H9 (cell line): ENCODE measurements around the gene GJB4. TPM values are rescaled to one million over a fixed set of nuclear protein-coding genes. Genes with fewer than 3 reads are reported as not detected.

Experiments
- DNase-seq: peaks from one replicate; pipeline ENCODE4 v3.0.0-alpha.2; 2017
- H2AFZ ChIP-seq: one replicate; pipeline ENCODE4 v1.6.1; 2013; ENCODE audit warnings: mild to moderate bottlenecking, low read length, control low read depth, moderate library complexity
- H2AK5ac ChIP-seq: 2 replicates; pipeline ENCODE4 v1.6.1; 2013; ENCODE audit warnings: low read length, control low read depth, mixed read lengths; ENCODE audit not compliant: insufficient read length
- H2BK120ac ChIP-seq: one replicate; pipeline ENCODE4 v1.6.1; 2013; ENCODE audit warnings: low read depth, mild to moderate bottlenecking, low read length, control low read depth, inconsistent platforms; ENCODE audit not compliant: poor library complexity, severe bottlenecking
- H2BK12ac ChIP-seq: 2 replicates; pipeline ENCODE4 v1.6.1; 2013; ENCODE audit warnings: low read length, control low read depth, mixed read lengths, low read depth; ENCODE audit not compliant: insufficient read length
- H2BK15ac ChIP-seq: 2 replicates; pipeline ENCODE4 v1.6.1; 2013; ENCODE audit warnings: low read depth, low read length, control low read depth
- H2BK20ac ChIP-seq: one replicate; pipeline ENCODE4 v1.6.1; 2013; ENCODE audit warnings: low read depth, mild to moderate bottlenecking, low read length, control low read depth, inconsistent platforms; ENCODE audit not compliant: poor library complexity, severe bottlenecking
- H2BK5ac ChIP-seq: 2 replicates; pipeline ENCODE4 v1.6.1; 2013; ENCODE audit warnings: low read length, control low read depth, mixed read lengths; ENCODE audit not compliant: insufficient read length
- H3K14ac ChIP-seq: 2 replicates; pipeline ENCODE4 v1.6.1; 2013; ENCODE audit warnings: low read length, control low read depth; ENCODE audit not compliant: insufficient read depth
- H3K18ac ChIP-seq: 2 replicates; pipeline ENCODE4 v1.6.1; 2013; ENCODE audit warnings: low read depth, mild to moderate bottlenecking, mixed read lengths, low read length, control low read depth; ENCODE audit not compliant: insufficient read length
- H3K23ac ChIP-seq: 2 replicates; pipeline ENCODE4 v1.6.1; 2013; ENCODE audit warnings: low read length, control low read depth, mixed read lengths, low read depth; ENCODE audit not compliant: insufficient read length
- H3K23me2 ChIP-seq: 2 replicates; pipeline ENCODE4 v1.6.1; 2013; ENCODE audit warnings: low read depth, mild to moderate bottlenecking, mixed read lengths, low read length, control low read depth; ENCODE audit not compliant: insufficient read length, poor library complexity, severe bottlenecking
- H3K27ac ChIP-seq: 2 replicates; pipeline ENCODE4 v1.5.1; 2013; ENCODE audit warnings: low read length, control low read depth, mixed read lengths, low read depth; ENCODE audit not compliant: insufficient read length
- H3K27me3 ChIP-seq: 2 replicates; pipeline ENCODE4 v1.6.1; 2013; ENCODE audit warnings: low read length, control low read depth, inconsistent platforms; ENCODE audit not compliant: insufficient read depth
- H3K4ac ChIP-seq: 2 replicates; pipeline ENCODE4 v1.6.1; 2013; ENCODE audit warnings: low read depth, mild to moderate bottlenecking, control low read depth, inconsistent platforms, low read length, moderate library complexity
- H3K4me1 ChIP-seq: 2 replicates; pipeline ENCODE4 v1.6.1; 2013; ENCODE audit warnings: low read length, control low read depth, inconsistent platforms; ENCODE audit not compliant: insufficient read depth
- H3K4me2 ChIP-seq: 2 replicates; pipeline ENCODE4 v1.6.1; 2013; ENCODE audit warnings: low read length, control low read depth, mixed read lengths; ENCODE audit not compliant: insufficient read length, insufficient read depth
- H3K56ac ChIP-seq: 2 replicates; pipeline ENCODE4 v1.6.1; 2013; ENCODE audit warnings: low read depth, mild to moderate bottlenecking, mixed read lengths, low read length, control low read depth; ENCODE audit not compliant: insufficient read length
- H3K79me1 ChIP-seq: 2 replicates; pipeline ENCODE4 v1.6.1; 2013; ENCODE audit warnings: low read depth, mild to moderate bottlenecking, moderate library complexity, low read length, control low read depth, inconsistent platforms; ENCODE audit not compliant: insufficient read depth, poor library complexity, severe bottlenecking
- H3K79me2 ChIP-seq: 2 replicates; pipeline ENCODE4 v1.6.1; 2013; ENCODE audit warnings: low read length, control low read depth, inconsistent platforms; ENCODE audit not compliant: insufficient read depth
- H3K9ac ChIP-seq: 2 replicates; pipeline ENCODE4 v1.6.1; 2013; ENCODE audit warnings: low read length, control low read depth, mixed read lengths; ENCODE audit not compliant: insufficient read length; ENCODE audit errors: extremely low read depth
- H3K9me3 ChIP-seq: one replicate; pipeline ENCODE4 v1.6.1; 2013; ENCODE audit warnings: low read depth, low read length, inconsistent platforms; ENCODE audit not compliant: control insufficient read depth
- H3T11ph ChIP-seq: one replicate; pipeline ENCODE4 v1.6.1; 2013; ENCODE audit warnings: mild to moderate bottlenecking, low read length, control low read depth, inconsistent platforms
- H4K20me1 ChIP-seq: one replicate; pipeline ENCODE4 v1.6.1; 2013; ENCODE audit not compliant: control insufficient read depth, insufficient read length, insufficient read depth
- H4K5ac ChIP-seq: 2 replicates; pipeline ENCODE4 v1.6.1; 2013; ENCODE audit warnings: low read depth, mild to moderate bottlenecking, mixed read lengths, low read length, control low read depth; ENCODE audit not compliant: insufficient read length
- H4K8ac ChIP-seq: replicated peaks from 2 replicates; pipeline ENCODE4 v1.6.1; 2013; ENCODE audit warnings: low read length, control low read depth, mixed read lengths, low read depth; ENCODE audit not compliant: insufficient read length
- H4K91ac ChIP-seq: 2 replicates; pipeline ENCODE4 v1.6.1; 2013; ENCODE audit warnings: low read depth, mild to moderate bottlenecking, moderate library complexity, mixed read lengths, low read length, control low read depth; ENCODE audit not compliant: insufficient read length
- H3K27ac Mint-ChIP-seq, 3 experiments: 2 replicates in 2 of 3; 3 replicates in 1 of 3; pipeline ENCODE4 v1.8.0; 2020 to 2021; ENCODE audit warnings: mixed read lengths in 3 of 3, mild to moderate bottlenecking in 1 of 3, moderate library complexity in 1 of 3
- H3K27me3 Mint-ChIP-seq: 2 replicates; pipeline ENCODE4 v1.8.0; 2021; ENCODE audit warnings: low read depth, mild to moderate bottlenecking, moderate library complexity, mixed read lengths
- H3K36me3 Mint-ChIP-seq, 3 experiments: 2 replicates in 2 of 3; 3 replicates in 1 of 3; pipeline ENCODE4 v1.8.0; 2020 to 2021; ENCODE audit warnings: low read depth in 3 of 3, mixed read lengths in 3 of 3; ENCODE audit not compliant: insufficient read depth in 1 of 3
- H3K4me1 Mint-ChIP-seq, 2 experiments: 2 replicates each; pipeline ENCODE4 v1.8.0; 2020; ENCODE audit warnings: mixed read lengths in 2 of 2
- H3K4me3 Mint-ChIP-seq, 2 experiments: 2 replicates in 1 of 2; 3 replicates in 1 of 2; pipeline ENCODE4 v1.8.0; 2020 to 2021; ENCODE audit warnings: mild to moderate bottlenecking in 2 of 2, mixed read lengths in 2 of 2, moderate library complexity in 1 of 2
- H3K9me3 Mint-ChIP-seq, 2 experiments: 2 replicates in 1 of 2; 3 replicates in 1 of 2; pipeline ENCODE4 v1.8.0; 2020; ENCODE audit warnings: mild to moderate bottlenecking in 2 of 2, mixed read lengths in 2 of 2, moderate library complexity in 1 of 2
- WGBS: extraction: QIAGEN DNeasy Blood & Tissue Kit; methylation state at CpG from one replicate; pipeline ENCODE4 v1.1.7; 2013; ENCODE audit warnings: missing lambda C conversion rate, low lambda C conversion rate, mixed read lengths; ENCODE audit not compliant: insufficient read length; ENCODE audit errors: extremely low coverage; 5-methylcytosine and 5-hydroxymethylcytosine counted together
- total RNA-seq: library from RNA; stranded (reverse); gene quantifications from 2 replicates; pipeline ENCODE4 v1.2.1, GENCODE V29; 2021
- TF ChIP-seq, protein P1 (sequence below): fragments of 200-600 bp; sonication (generic); conservative IDR thresholded peaks from 3 replicates; pipeline ENCODE4 v1.8.0; 2021; ENCODE audit warnings: antibody characterized with exemption, mild to moderate bottlenecking

GJB4 gene
- total RNA-seq, 1 experiment from 2014 or later: not detected

DNA sequence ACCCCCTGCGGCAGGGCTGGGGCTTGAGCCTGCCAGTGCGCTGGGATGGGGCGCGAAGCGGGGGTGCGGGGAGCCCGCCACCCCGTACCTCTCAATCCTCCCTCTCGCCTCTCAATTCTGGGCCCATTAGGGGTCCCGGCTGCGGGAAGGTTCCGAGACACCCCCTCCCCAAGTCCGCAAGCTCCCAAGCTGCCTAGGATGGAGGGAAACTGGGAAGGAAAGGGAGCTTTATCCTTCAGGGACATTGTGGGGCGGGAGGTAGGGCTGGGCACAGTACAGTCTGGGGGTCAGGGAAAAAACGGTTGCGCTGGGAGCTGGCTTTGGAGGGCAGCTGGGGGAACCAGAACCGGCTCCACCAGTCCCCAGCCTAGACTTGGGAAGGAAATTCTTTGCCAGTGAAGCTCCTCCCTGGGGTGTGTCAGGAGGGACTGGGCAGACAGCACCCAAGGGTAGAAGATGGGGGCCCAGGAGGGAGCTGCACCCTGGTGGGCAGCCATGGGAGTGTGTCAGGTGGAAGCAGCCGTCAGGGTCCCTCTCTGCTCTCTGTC is 22.4 kb downstream of the GJB4 start:
- no peak overlapping the region for H2BK20ac ChIP-seq
- Mint-ChIP-seq H3K36me3 (no peaks in the 10 kb centered on the region), H3K4me1 (peaks cover 11 to 13% of the 10 kb centered on the region in 2 experiments), H3K9me3 (no peaks in the 10 kb centered on the region), H3K27ac (peak overlapping the region in 1 of 3 experiments; percentile 22; a peak in 1 of 7 replicates), H3K27me3 (peaks cover 44% of the 10 kb centered on the region), H3K4me3 (peak overlapping the region; percentile 56 to 77)
- H4K20me1 ChIP-seq: no peaks in the 10 kb centered on the region
- H3K23ac ChIP-seq: no peak overlapping the region
- H2AFZ ChIP-seq: no peak overlapping the region
- H4K5ac ChIP-seq: no peak overlapping the region
- H3K4me2 ChIP-seq: peak overlapping the region; percentile 50
- H4K91ac ChIP-seq: no peak overlapping the region
- no peak overlapping the region for H4K8ac ChIP-seq
- TF ChIP-seq, protein P1, sequence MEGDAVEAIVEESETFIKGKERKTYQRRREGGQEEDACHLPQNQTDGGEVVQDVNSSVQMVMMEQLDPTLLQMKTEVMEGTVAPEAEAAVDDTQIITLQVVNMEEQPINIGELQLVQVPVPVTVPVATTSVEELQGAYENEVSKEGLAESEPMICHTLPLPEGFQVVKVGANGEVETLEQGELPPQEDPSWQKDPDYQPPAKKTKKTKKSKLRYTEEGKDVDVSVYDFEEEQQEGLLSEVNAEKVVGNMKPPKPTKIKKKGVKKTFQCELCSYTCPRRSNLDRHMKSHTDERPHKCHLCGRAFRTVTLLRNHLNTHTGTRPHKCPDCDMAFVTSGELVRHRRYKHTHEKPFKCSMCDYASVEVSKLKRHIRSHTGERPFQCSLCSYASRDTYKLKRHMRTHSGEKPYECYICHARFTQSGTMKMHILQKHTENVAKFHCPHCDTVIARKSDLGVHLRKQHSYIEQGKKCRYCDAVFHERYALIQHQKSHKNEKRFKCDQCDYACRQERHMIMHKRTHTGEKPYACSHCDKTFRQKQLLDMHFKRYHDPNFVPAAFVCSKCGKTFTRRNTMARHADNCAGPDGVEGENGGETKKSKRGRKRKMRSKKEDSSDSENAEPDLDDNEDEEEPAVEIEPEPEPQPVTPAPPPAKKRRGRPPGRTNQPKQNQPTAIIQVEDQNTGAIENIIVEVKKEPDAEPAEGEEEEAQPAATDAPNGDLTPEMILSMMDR: no peak; the same call in 2 of the 3 replicates
- H3K4ac ChIP-seq: no peak overlapping the region
- H3K27me3 ChIP-seq: peaks cover 4% of the 10 kb centered on the region; the same call in 1 of the 2 replicates
- no peaks in the 10 kb centered on the region for H3K4me1 ChIP-seq
- H3K27ac ChIP-seq: no peak overlapping the region
- WGBS: no CpG with 5 or more reads among the region's 18 CpGs
- no peaks in the 10 kb centered on the region for H3K79me2 ChIP-seq
- no peak overlapping the region; the same call in 1 of the 2 replicates for H3K14ac ChIP-seq
- no peak overlapping the region for H3K9ac ChIP-seq
- H3T11ph ChIP-seq: no peak overlapping the region
- H2BK12ac ChIP-seq: no peak overlapping the region
- H2BK5ac ChIP-seq: no peak overlapping the region
- no peak overlapping the region for H2AK5ac ChIP-seq
- H3K23me2 ChIP-seq: peaks cover 13% of the 10 kb centered on the region
- H3K18ac ChIP-seq: no peak overlapping the region
- no peak for DNase-seq
- H3K56ac ChIP-seq: no peak overlapping the region
- H2BK15ac ChIP-seq: no peak overlapping the region
- H3K79me1 ChIP-seq: no peaks in the 10 kb centered on the region
- H2BK120ac ChIP-seq: no peak overlapping the region
- no peaks in the 10 kb centered on the region for H3K9me3 ChIP-seq
